HG03571 (cell line): Measurements from ENCODE around the gene NUP107.

Source experiments
- ATAC-seq: cut with Tn5 transposase; IDR thresholded peaks from one replicate; pipeline ENCODE4 v1.9.1; 2021; ENCODE audit not compliant: unreplicated experiment

Gene NUP107

DNA sequence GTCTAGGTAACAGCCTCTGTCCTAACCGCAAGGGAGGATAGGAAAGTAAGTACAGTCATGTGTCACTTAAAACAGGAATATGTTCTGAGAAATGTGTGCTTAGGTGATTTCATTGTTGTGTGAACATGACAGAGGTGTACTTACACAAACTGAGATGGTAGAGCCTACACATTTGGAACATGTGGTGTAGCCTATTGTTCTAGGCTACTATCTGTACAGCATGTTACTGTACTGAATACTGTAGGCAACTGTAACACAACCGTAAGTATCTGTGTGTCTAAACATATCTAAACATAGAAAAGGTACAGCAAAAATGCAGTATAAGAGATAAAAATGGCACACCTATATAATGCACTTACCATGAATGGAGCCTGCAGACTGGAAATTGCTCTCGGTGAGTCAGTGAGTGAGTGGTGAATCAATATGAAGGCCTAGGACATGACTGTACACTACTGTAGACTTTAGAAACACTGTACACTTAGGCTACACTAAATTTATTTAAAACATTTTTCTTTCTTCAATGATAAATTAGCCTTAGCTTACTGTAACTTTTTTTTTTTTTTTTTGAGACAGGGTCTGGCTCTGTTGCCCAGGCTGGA, 108.0 kb downstream of the NUP107 start:
- no peak for ATAC-seq
